Measurements from ENCODE around the gene POU4F3. TPM values are rescaled to one million over a fixed set of nuclear protein-coding genes. Genes with fewer than 3 reads are reported as not detected.

The POU4F3 gene
- total and polyA plus RNA-seq, 7 donors, result under 0.01 to 0.83 (median 0.06) TPM; not detected in 4

DNA sequence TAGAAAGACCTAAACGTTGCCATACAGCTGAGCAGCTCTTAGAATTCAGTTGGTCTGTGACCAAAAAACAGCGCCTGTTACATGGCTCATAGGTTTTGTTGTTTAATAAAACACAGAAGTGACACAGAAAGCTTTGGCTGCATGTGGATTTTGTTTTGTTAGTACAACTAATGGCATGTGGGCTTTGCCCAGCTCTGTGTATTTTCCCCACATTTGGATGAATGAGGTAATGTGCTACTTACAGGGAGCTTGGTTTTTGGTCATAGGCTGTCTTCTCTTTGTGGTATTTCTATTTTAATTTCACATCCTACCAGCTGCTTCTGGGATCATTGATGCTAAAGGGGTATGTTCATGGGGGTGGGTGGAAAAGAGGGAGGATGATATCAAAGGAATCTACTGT lies 37.0 kb upstream of the POU4F3 start:
- Histone ChIP-seq H3K27ac (no peak overlapping the region), H3K36me3 (no peaks in the 10 kb centered on the region), H3K27me3 (no peaks in the 10 kb centered on the region), H3K9me3 (no peaks in the 10 kb centered on the region), H3K4me3 (no peak overlapping the region), H3K4me1 (no peaks in the 10 kb centered on the region)
- DNase-seq, result no peak
- intact Hi-C loops (cut with DNase I), result no loop called here
- WGBS, 2 donors, result 70 to 79% methylated on average over 2 of the region's 2 CpGs
- TF ChIP-seq POLR2A (IDR thresholded peaks at IDR 0.05), result no peak
- no peak for TF ChIP-seq EP300 (IDR thresholded peaks at IDR 0.05)
- no peak for TF ChIP-seq POLR2AphosphoS5 (IDR thresholded peaks at IDR 0.05)
- TF ChIP-seq, protein P1, sequence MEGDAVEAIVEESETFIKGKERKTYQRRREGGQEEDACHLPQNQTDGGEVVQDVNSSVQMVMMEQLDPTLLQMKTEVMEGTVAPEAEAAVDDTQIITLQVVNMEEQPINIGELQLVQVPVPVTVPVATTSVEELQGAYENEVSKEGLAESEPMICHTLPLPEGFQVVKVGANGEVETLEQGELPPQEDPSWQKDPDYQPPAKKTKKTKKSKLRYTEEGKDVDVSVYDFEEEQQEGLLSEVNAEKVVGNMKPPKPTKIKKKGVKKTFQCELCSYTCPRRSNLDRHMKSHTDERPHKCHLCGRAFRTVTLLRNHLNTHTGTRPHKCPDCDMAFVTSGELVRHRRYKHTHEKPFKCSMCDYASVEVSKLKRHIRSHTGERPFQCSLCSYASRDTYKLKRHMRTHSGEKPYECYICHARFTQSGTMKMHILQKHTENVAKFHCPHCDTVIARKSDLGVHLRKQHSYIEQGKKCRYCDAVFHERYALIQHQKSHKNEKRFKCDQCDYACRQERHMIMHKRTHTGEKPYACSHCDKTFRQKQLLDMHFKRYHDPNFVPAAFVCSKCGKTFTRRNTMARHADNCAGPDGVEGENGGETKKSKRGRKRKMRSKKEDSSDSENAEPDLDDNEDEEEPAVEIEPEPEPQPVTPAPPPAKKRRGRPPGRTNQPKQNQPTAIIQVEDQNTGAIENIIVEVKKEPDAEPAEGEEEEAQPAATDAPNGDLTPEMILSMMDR (IDR thresholded peaks at IDR 0.05), result no peak

DNA sequence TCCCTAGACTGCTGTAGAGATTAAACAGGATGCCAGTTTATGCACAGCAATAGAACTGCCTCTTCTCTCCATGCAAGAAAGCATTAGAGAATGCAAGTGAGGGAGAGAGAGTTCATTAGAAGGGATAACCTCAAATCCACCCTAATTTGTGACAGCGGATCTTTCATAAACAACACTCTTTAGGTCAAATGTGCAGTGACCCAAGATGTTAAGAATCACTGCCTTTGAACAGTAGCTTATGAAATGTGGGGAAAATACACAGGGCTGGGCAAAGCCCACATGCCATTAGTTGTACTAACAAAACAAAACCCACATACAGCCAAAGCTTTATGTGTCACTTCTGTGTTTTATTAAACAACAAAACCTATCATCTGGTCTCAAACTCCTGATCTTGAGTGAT lies 36.2 kb upstream of the POU4F3 start:
- intact Hi-C loops (cut with DNase I), result no loop called here
- WGBS, 2 donors, result 80 to 93% methylated on average over 1 of the region's 1 CpG
- H3K4me1 ChIP-seq, result no peaks in the 10 kb centered on the region

DNA sequence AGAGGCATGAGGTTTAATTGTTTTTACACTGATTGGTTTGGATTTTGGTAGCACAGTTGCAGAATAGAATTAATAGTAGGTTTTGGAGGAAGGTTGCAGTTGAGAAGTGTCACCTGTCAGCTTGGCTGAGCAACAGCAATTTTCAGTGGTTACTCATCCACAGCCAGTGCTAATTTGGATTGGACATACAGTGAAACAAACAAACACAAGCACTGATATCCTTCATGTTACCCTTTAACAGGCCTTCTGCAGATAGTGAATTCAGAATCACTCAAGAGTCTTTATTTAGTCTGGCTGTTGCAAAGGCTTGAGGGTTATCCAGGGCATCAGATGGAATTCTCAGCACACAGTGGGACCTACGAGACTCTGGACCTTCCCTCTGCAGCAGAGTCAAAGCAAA lies 31.8 kb upstream of the POU4F3 start:
- Histone ChIP-seq H3K36me3 (no peaks in the 10 kb centered on the region), H3K27me3 (no peaks in the 10 kb centered on the region), H3K27ac (no peak overlapping the region), H3K4me3 (no peak overlapping the region), H3K9me3 (no peaks in the 10 kb centered on the region), H3K4me1 (no peaks in the 10 kb centered on the region)
- WGBS, 2 donors, result 42 to 59% methylated on average over 1 of the region's 1 CpG
- intact Hi-C loops (cut with DNase I), result no loop called here
- no peak for DNase-seq
- TF ChIP-seq, protein P1 (IDR thresholded peaks at IDR 0.05), result no peak
- TF ChIP-seq POLR2A (IDR thresholded peaks at IDR 0.05) (no peak), POLR2AphosphoS5 (IDR thresholded peaks at IDR 0.05) (peak in 1 of 4 donors; percentile 24)

More for the DNA sequence above, 36.2 kb upstream of the POU4F3 start:
- H3K4me3 ChIP-seq, result no peak overlapping the region
- TF ChIP-seq, protein P1 (IDR thresholded peaks at IDR 0.05), result no peak
- TF ChIP-seq EP300 (IDR thresholded peaks at IDR 0.05), result no peak
- no peak for TF ChIP-seq POLR2A (IDR thresholded peaks at IDR 0.05)
- TF ChIP-seq POLR2AphosphoS5 (IDR thresholded peaks at IDR 0.05), result no peak
- H3K9me3 ChIP-seq, result no peaks in the 10 kb centered on the region
- H3K27ac ChIP-seq, result no peak overlapping the region
- no peaks in the 10 kb centered on the region for H3K27me3 ChIP-seq
- no peaks in the 10 kb centered on the region for H3K36me3 ChIP-seq
- DNase-seq, result no peak

DNA sequence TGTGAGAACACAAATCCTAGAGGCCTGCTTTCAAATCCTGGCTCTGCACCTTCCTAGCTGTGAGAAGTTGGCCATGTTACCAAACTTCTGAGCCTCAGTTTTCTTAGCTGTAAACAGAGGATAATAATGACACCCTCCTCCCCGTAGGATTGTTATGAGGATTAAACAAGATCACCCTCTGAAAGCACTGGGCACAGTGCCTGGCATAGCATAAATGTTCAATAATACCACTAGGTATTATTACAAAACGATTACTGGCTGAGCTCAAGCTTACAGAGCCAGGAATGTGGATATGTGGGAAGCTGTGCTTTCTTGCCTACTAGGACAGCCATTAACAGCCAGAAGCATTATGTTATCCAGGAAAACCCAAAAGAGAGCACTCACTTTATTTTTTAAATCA lies 30.8 kb upstream of the POU4F3 start:
- no peak for DNase-seq
- TF ChIP-seq POLR2A (IDR thresholded peaks at IDR 0.05) (no peak), POLR2AphosphoS5 (IDR thresholded peaks at IDR 0.05) (no peak), EP300 (IDR thresholded peaks at IDR 0.05) (no peak)
- TF ChIP-seq, protein P1 (IDR thresholded peaks at IDR 0.05), result no peak
- H3K27ac ChIP-seq, result no peak overlapping the region
- no peak overlapping the region for H3K4me3 ChIP-seq
- no peaks in the 10 kb centered on the region for H3K4me1 ChIP-seq
- H3K27me3 ChIP-seq, result no peaks in the 10 kb centered on the region
- H3K9me3 ChIP-seq, result no peaks in the 10 kb centered on the region
- no peaks in the 10 kb centered on the region for H3K36me3 ChIP-seq
- intact Hi-C loops (cut with DNase I), result no loop called here
- WGBS, 2 donors, result 40 to 74% methylated on average over 2 of the region's 2 CpGs

DNA sequence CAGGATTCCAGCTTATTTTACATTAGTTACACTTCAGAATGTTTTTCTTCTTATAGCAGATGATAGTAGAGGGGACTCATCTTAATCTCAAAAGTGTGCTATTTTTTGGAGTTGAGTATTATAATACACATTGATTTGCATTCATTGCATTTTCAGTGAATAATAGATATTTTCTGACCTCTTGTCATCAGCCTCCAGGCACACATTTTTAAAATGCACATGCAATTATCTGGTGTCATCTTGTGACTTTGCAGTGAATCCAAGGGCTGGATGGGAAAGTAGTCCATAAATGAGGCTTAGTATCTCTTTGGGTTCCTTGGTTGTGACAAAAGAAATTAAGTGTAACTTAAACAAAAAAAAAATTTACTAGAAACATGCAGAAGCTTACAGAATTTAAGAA lies 28.1 kb upstream of the POU4F3 start:
- no peaks in the 10 kb centered on the region for H3K36me3 ChIP-seq
- no peaks in the 10 kb centered on the region for H3K9me3 ChIP-seq
- no peaks in the 10 kb centered on the region for H3K27me3 ChIP-seq
- no peak overlapping the region for H3K4me3 ChIP-seq
- TF ChIP-seq EP300 (IDR thresholded peaks at IDR 0.05), result no peak
- TF ChIP-seq, protein P1 (IDR thresholded peaks at IDR 0.05), result no peak
- no peak for TF ChIP-seq POLR2AphosphoS5 (IDR thresholded peaks at IDR 0.05)
- no peak for TF ChIP-seq POLR2A (IDR thresholded peaks at IDR 0.05)
- intact Hi-C loops (cut with DNase I), result no loop called here
- no peak overlapping the region for H3K27ac ChIP-seq
- H3K4me1 ChIP-seq, result no peaks in the 10 kb centered on the region
- no peak for DNase-seq
